HuH-7 (cell line): ENCODE data around the gene CYP4F12.

ENCODE experiments used
- DNase-seq: peaks from one replicate; pipeline ENCODE4 v3.0.0; 2011; ENCODE audit warnings: low spot score

CYP4F12 gene, protein sequence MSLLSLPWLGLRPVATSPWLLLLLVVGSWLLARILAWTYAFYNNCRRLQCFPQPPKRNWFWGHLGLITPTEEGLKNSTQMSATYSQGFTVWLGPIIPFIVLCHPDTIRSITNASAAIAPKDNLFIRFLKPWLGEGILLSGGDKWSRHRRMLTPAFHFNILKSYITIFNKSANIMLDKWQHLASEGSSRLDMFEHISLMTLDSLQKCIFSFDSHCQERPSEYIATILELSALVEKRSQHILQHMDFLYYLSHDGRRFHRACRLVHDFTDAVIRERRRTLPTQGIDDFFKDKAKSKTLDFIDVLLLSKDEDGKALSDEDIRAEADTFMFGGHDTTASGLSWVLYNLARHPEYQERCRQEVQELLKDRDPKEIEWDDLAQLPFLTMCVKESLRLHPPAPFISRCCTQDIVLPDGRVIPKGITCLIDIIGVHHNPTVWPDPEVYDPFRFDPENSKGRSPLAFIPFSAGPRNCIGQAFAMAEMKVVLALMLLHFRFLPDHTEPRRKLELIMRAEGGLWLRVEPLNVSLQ

DNA sequence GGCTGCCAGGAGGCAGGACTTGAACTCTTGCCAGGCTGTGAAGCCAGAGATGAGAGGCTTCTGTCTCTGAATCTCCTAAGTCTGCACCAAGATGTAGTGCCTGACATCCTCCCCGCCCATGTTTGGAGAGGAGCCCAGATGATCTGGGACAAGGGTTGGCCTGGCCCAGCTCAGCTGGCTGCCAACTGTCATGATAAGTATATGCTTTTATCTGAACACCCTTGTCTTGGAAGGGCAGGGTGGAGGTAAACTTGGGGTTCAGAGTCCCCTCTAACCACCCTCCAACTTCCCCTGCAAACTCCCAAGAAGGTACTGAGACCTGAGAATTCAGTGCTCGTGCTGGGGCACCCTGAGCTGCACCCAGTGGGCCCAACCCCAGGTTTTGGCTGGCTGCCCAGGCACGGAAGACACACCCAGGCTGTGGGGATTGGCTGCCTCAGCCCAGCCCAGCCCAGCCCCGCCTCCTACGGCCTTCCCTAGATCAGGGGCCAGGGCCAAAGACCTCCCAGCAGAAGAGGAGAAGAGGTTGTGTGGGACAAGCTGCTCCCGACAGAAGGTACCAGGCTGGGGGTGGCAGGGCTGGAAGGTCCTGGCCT, at the start of gene CYP4F12:
TSS of gene CYP4F12 (plus strand) at position 508 of the 596 bp plus-strand sequence. CDS start 443 bp downstream, outside the sequence.
- DNase-seq, result peak; percentile 78

DNA sequence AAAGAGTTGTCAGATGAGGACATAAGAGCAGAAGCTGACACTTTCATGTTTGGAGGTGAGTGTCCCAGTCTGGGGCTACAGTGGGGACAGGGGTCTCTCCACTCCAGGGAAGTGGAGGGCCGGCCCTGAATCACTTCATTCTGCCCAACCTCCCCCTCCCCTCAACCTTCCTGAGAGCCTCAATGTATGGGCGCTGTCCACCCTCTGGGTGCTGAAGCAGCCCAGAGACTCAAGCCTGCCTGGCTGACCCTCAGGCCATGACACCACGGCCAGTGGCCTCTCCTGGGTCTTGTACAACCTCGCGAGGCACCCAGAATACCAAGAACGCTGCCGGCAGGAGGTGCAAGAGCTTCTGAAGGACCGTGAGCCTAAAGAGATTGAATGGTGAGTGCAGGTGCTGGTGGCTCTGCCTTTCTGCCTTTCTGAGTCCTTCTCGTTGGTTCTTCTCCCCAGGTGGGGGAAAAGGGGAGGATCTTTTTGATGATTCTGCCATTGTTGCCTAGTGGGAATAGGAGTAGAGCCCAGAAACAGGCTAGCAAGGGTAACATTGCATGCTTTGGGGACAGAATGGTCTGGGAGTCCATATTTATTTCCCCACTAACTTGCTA, 49.1 kb upstream of the CYP4F12 start:
- DNase-seq, result peak; percentile 45

DNA sequence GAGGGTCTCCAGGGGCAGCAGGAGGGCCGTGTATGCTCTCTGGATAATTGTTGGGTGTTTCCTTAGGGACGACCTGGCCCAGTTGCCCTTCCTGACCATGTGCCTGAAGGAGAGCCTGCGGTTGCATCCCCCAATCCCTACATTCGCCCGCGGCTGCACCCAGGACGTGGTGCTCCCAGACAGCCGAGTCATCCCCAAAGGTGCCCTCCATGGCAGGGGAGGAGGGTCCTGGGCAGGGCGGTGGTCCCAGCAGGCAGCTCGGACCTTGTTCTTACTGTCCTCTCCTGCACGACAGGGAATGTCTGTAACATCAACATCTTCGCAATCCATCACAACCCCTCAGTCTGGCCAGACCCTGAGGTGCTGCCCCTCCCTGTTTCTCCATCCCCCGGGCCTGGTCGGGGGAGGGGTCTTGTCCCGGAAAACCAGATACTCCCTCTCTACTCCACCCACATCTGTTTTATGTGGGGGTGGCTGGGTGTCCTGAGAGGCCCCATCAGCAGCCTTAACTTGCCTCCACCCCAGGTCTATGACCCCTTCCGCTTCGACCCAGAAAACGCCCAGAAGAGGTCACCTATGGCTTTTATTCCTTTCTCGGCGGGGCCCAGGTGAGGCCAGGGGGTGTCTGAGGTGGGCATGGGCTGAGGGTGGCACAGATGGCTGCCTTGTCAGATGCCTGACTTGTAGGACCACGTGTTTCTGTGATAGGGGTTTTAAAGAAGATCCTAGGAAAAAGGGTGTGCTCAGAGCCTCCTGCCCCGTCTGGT, 44.5 kb upstream of the CYP4F12 start:
- DNase-seq, result no peak

DNA sequence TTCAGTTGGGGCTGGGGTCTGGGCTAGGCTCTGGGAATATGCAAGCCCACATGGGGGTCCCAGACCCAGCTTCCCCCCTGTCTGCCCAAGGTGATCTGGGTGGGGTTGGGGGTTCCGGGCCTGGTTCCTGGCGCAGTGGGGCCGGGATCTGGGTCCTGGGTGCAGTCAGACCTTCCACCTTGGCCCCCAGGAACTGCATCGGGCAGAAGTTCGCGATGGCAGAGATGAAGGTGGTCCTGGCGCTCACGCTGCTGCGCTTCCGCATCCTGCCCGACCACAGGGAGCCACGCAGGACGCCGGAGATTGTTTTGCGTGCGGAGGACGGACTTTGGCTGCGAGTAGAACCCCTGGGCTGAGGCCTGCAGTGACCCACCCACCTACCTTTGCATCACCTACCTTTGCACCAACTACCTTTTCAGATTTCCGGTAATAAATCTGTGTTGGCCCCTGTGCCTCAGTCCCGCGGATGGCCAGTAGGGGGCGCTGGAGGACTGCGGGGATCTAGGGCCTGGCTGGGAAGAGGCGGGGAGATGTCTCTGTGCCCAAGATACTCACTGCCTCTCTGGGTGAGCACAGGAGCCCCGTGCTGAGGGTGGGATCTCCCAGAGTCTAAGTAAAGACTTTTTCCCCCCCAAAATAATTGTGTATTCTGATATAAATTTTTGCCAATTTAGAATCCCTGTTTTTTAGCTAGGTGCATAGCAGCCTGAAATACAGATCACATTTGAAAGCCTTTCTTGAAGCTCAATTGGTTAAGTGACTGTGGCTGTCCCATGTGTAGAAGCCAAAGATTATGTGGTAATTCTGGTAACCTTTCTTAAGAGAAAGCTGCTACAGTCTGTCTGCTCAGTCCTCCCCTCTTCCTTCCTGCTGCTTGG, 43.6 kb upstream of the CYP4F12 start:
- DNase-seq, result peak; percentile 69

DNA sequence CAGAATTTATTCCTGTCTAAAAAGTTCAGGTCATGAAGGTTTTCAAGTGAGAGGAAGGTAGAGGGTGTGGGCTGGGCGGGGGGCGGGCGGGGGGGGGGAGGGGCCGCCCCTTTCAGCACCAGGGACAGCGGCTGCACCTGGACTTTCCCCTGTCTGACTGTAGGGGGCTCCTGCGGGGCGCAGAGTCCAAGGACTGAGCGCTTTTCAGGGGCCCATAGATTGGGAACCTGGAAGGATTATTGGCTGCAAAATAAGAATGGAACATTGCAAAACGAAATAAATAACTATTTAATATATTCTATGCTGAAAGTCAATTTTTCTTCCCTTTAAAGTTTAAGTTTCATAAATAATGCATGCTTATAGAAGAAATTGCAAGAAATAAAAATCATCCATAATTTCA, 41.1 kb upstream of the CYP4F12 start:
- DNase-seq, result peak; percentile 49

DNA sequence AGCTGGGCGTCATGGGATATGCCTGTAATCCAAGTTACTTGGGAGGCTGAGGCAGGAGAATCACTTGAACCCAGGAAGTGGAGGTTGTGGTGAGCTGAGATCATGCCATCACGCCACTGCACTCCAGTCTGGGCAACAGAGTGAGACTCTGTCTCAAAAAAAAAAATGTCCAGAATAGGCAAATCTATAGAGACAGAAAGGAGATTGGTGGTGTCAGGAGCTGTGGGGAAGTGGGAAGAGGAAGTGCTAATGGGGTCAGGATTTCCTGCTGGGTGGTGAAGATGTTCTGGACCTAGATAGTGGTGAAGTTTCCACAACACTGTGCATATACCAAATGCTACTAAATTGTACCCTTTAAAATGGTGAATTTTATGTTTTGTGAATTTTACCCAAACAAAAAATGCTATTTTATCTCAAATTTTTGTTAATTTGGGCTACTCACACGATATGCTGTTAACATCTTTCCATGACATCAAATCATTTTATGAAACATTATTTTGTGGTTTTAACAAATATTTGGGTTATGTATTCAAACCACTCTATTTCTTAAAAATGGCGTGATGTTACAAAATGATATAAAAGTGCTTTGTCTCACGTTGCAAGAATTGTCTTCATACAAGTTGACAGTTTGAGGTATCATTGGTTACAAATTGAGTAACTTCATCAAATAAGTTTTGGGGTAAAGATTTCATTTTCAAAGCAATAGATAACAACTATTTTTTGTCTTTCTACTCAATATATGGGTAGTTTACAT, 39.6 kb upstream of the CYP4F12 start:
- no peak for DNase-seq

DNA sequence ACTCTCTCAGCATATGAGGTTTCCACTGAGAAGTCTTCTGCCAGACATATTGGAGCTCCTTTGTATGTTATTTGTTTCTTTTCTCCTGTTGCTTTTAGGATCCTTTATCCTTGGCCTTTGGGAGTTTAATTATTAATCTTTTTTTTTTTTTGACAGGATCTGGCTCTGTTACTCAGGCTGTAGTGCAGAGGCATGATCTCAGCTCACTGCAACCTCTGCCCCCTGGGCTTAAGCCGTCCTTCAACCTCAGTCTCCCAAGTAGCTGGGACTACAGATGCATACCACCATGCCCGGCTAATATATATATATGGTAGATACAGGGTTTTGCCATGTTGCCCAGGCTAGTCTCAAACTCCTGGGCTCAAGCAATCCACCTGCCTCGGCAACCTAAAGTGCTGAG, 38.8 kb upstream of the CYP4F12 start:
- no peak for DNase-seq

DNA sequence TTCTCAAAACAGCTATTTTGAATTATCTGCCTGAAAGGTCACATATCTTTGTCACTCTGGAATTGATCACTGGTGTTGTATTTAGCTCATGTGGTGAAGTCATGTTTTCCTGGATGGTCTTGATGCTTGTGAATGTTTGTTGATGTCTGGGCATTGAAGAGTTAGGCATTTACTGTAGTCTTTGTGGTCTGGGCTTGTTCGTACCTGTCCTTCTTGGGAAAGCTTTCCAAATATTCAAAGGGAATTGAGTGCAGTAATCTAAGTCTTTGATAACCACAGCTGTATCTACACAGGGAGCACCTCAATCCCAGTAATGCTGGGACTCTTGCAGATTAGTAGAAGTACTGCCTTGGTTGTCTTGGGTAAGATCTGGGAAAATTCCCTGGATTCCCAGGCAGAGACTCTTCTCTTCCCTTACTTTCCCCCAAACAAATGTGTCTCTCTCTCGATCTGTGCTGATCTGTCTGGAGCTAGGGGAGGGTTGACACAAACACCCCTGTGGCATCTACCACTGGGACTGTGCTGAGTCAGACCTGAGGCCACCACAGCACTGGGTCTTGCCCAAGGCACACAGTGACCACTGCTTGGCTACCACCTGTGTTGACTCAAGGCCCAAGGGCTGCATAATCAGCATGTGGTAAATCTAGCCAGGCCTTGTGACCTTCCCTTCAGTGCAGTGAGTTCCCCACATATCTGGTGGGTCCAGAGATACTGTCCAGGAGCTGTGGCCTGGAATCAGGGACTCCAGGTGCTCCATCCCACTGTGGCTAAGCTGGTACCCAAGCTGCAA, 37.7 kb upstream of the CYP4F12 start:
- DNase-seq, result no peak

DNA sequence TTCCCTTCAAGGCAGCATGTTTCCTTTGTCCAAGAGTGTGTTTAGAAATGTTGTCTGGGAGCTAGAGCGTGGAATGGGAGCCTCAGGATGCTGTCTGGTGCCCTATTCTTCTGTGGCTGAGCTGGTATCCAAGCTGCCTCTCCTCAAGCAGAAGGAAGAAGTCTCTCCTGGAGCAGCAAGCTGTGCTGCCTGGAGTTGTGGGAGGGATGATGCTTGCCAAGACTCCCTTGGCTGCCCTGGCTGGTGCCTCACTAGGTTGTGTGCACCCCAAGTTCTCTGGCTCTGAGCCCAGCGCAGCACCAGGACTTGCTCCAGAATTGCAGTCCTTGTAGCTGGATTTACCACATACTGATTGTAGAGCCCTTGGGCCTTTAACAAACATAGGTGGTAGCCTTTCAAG, 36.9 kb upstream of the CYP4F12 start:
- DNase-seq, result no peak

DNA sequence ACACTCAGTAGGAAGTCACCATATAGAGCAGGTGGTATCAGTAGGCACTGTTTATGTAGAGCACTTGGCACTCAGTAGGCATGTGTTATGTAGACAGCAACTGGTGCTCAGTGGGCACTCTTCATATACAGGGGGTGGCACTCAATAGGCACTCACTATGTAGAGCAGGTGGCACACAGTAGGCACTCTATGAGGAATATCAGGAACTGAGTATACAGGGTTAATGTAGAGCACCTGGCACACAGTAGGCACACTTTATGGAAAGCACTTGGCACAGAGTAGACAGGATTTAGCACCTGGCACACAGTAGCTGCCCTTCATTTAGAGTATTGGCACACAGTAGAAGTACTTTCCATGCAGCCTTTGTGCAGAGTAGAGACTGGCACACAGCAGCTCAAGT, 33.3 kb upstream of the CYP4F12 start:
- no peak for DNase-seq

DNA sequence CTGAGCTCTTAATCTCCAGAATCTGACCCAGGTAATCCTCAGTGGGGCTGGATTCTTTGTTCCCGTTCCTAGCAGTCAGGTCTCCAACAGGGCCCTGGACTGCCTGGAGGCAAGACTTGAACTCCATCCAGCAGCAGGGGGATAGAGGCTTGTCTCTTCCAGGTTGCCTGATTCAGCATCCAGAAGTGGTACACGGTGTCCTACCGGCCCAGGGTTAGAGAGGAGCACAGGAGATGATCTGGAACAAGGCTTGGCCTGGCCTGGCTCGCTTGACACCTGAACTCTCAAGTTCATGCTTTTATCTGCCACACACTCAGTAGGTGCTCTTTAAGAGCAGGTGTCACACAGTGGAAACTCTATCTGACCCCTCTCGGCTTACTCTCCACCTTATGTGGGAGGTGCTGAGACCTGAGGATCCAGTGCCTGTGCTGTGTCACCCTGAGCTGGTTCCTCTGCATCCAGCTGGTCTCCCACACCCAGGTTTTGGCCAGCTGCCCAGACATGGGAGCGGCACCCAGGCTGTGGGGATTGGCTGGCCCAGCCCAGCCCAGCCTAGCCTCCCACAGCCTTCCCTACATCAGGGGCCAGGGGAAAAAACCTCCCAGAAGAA, 32.5 kb upstream of the CYP4F12 start, which contains the start of gene CYP4F3:
TSS of gene CYP4F3 (plus strand) at position 604 of the 610 bp plus-strand sequence. CDS start 519 bp downstream, outside the sequence.
- DNase-seq, result peak; percentile 79

DNA sequence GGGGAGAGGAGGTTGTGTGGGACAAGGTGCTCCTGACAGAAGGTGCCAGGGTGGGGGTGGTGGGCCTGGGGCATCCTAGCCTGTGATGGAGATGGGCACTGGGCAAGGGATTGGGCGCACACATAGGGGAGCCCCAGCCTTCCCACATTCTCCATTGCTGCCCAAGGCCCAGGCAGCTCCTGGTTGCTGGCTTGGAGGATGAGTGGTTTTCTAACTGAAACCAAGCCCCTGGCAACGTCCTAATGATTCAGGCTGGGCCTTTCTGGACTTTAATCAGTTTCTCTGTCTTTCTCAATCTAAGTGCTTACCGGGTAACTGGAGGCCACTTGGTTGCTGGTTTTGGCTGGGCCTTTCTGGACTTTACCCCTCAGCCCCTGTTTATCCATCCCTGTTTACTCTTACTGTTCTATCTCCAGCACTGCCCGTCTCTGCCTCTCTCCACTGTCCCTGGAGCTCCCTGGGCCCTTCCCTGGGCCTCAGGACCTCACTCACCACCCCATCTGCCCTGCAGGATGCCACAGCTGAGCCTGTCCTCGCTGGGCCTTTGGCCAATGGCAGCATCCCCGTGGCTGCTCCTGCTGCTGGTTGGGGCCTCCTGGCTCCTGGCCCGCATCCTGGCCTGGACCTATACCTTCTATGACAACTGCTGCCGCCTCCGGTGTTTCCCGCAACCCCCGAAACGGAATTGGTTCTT, 31.8 kb upstream of the CYP4F12 start:
- peak; percentile 56 for DNase-seq

DNA sequence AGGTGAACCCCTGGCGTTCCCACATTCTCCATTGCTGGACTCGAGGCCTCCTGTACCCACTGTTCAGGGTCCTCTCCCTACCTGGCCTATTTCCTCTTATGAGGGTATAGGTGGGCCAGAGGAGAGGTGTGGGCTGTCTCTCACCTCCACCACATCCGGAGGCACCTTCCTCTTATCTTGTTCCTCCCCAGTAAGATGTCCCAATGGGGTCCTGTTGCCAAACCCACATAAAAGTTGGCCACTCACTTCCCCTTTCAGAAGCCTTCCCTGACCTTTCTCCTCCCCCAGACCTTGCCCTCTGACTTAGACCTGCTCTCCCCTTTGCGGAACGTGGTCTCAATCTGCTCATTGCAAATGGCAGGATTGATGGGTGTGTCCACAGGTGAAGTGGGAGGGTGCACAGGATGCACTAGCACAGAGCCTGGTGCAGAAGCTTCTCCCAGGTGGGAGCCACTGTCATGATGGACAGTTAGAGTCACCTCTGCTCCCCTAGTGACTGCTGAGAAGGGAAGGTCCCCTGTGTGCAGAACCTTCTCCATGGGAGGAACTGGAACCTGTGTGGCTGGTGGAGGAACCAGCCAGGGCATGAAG, 30.9 kb upstream of the CYP4F12 start:
- no peak for DNase-seq

DNA sequence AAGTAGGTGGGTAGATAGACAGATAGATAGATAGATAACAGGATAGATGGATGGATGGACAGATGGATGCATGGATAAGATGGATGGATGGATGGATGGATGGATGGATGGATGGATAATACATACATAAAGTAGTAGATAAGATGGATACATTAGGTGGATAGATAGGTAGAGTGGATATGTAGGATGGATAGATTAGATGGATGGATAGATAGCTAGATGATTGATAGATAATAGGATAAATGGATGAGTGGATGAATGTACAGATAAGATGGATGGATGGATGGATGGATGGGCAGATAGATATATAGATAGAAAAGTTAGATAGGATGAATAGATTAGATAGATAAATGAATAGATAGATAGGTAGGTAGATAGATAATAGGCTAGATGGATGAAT, 30.1 kb upstream of the CYP4F12 start:
- DNase-seq, result no peak

DNA sequence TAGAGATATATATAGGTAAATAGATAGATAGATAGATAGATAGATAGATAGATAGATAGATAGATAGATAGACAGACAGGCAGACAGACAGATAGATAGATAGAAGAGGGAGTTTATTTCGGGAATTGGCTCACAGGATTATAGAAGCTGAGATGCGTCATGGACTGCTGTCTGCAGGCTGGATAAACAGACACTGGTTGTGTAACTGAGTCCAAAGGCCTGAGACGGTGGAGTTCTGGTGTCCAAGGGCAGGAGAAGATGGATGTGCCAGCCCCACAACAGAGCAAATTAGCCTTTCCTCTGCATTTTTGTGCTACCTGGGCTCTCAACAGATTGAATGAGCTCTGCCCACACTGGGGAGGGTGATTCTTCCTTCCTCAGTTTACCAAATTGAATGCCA, 29.5 kb upstream of the CYP4F12 start:
- no peak for DNase-seq

DNA sequence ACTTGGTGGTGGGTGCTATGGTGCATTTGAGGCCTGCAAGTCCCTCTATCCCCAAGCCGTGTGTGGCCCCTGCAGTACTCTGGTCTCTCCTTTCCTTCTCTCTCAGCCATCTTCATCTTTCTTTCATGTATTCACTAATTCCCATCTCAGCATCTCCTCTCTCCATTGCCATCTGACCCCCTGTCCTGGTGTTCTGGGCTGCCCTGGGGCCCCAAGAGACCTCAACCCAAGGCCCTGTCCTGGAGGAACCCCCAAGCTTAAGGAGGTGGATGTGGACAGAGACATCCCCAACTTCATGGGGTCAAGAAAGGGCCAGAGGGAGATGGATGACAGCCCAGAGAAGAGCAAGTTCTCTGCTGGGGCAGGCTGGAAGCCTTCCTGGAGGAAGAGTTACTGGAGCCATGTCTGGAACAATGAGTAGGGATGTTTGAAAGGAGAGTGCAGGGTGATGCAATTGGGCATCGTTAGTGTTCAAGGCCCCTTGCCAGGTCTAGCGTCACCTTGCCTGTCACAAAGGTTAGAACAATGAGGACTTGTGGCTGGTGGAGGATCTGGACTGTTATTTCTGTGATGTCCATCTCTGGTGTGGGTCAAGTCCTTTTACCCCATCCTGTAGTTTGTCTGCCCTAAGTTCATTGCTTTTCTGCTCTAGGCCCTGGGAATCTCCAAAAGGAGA, 28.7 kb upstream of the CYP4F12 start:
- no peak for DNase-seq

DNA sequence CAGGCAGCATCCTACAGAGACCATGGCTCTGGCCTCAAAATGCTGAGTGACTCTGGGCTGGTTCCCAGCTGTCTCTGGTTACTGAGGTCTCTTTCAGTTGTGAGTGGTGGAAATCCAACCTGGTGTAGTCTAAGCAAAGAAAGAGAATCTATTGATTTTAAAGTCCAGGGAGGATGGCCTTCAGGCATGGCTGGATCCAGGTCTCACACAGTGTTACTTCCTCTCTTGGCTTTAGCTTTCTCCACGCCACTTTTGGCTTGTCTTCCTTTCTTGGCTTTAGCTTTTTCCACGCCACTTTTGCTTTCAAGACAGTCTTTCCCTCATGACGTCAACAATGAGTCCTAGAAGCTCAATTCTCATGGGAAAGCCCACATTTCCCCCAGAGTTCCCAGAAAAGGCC, 28.1 kb upstream of the CYP4F12 start:
- DNase-seq, result no peak

DNA sequence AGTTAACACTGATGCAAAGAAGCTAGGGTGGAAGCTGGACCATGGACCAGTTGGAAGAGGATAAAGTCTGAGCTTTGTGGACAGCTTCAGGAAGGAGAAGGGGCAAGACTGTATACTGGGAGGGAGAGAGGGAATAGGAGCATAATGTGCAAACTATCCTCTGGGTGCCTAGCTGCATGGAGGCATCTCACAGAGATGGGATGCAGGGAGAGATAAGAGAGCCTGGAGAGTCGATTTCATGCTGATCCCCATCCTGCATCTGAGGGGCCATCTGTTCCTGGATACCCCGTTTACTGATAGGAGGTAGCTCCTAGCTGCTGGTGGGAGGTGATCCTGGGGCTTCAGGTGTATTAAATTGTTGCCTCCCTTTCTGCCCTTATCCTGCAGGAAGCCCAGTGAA, 23.4 kb upstream of the CYP4F12 start:
- DNase-seq, result no peak
